Measurements from ENCODE around the gene THOC6.
A peak's percentile ranks its signal among the peaks of the same experiment; 100 is the strongest.

The THOC6 gene

GRCh38 chr16:3029491-3030221, 5.8 kb downstream of the THOC6 start:
- H3K4me3 ChIP-seq (replicated peaks in 1 of 2; ENCODE audit: low read depth in 2 of 2, low read length in 2 of 2) = peak overlapping the region in 1 of 2 donors; percentile 28
- peak; percentile 34 to 38 for DNase-seq (ENCODE audit: low read depth in 2 of 2)
- no peak for TF ChIP-seq CTCF (IDR thresholded peaks at IDR 0.05; ENCODE audit: low read depth, low read length)

- no peak overlapping the region for H3K4me3 ChIP-seq (replicated peaks in 1 of 2; ENCODE audit: low read depth in 2 of 2, low read length in 2 of 2)
- DNase-seq (ENCODE audit: low read depth in 2 of 2) = no peak
- no peak for TF ChIP-seq CTCF (IDR thresholded peaks at IDR 0.05; ENCODE audit: low read depth, low read length)
These were observed 6.7 kb downstream of the THOC6 start for GRCh38 chr16:3030222-3031212.

GRCh38 chr16:3032624-3033023, 8.8 kb downstream of the THOC6 start:
- no peak for TF ChIP-seq CTCF (IDR thresholded peaks at IDR 0.05; ENCODE audit: low read depth, low read length)
- no peak for DNase-seq (ENCODE audit: low read depth in 2 of 2)
- no peak overlapping the region for H3K4me3 ChIP-seq (replicated peaks in 1 of 2; ENCODE audit: low read depth in 2 of 2, low read length in 2 of 2)

GRCh38 chr16:3035289-3035971, 11.6 kb downstream of the THOC6 start:
- no peak overlapping the region for H3K4me3 ChIP-seq (replicated peaks in 1 of 2; ENCODE audit: low read depth in 2 of 2, low read length in 2 of 2)
- no peak for DNase-seq (ENCODE audit: low read depth in 2 of 2)
- TF ChIP-seq CTCF (IDR thresholded peaks at IDR 0.05; ENCODE audit: low read depth, low read length) = no peak

- TF ChIP-seq CTCF (IDR thresholded peaks at IDR 0.05; ENCODE audit: low read depth, low read length) = no peak
- H3K4me3 ChIP-seq (replicated peaks in 1 of 2; ENCODE audit: low read depth in 2 of 2, low read length in 2 of 2) = no peak overlapping the region
- DNase-seq (ENCODE audit: low read depth in 2 of 2) = no peak
These were observed 12.3 kb downstream of the THOC6 start for GRCh38 chr16:3035972-3036725.

- DNase-seq (ENCODE audit: low read depth in 2 of 2) = no peak
- TF ChIP-seq CTCF (IDR thresholded peaks at IDR 0.05; ENCODE audit: low read depth, low read length) = no peak
- H3K4me3 ChIP-seq (replicated peaks in 1 of 2; ENCODE audit: low read depth in 2 of 2, low read length in 2 of 2) = no peak within 1 kb of the TSS
These were observed 13.0 kb downstream of the THOC6 start, which contains the start of gene BICDL2 for GRCh38 chr16:3036726-3037315. Gene BICDL2, minus strand, starts transcription at chr16:3036944. Its CDS starts 1,448 bp downstream, at chr16:3035496.
